ENCODE results near the gene SIGLEC7. TPM values are rescaled to one million over a fixed set of nuclear protein-coding genes. Genes with fewer than 3 reads are reported as not detected.
A peak's percentile ranks its signal among the peaks of the same experiment; 100 is the strongest.

Gene SIGLEC7
- total RNA-seq, 2 donors from 2014 or later: 0.35 to 1.0 TPM

GRCh38 chr19:51131780-51132680, 10.1 kb upstream of the SIGLEC7 start:
- no peaks in the 10 kb centered on the region for H3K4me1 ChIP-seq
- no peak overlapping the region for H3K27ac ChIP-seq
- peak; percentile 32 for DNase-seq
- TF ChIP-seq CTCF (IDR thresholded peaks at IDR 0.05): no peak
- intact Hi-C loops (cut with DNase I): no loop called here
- no peaks in the 10 kb centered on the region for H3K9me3 ChIP-seq
- H3K36me3 ChIP-seq: no peaks in the 10 kb centered on the region
- no peak overlapping the region for H3K4me3 ChIP-seq
- no peaks in the 10 kb centered on the region for H3K27me3 ChIP-seq
- H3K9ac ChIP-seq (ENCODE audit: low read depth in 2 of 2, low read length in 2 of 2): no peak overlapping the region

- intact Hi-C loops (cut with DNase I): no loop called here
- no peaks in the 10 kb centered on the region for H3K36me3 ChIP-seq
Observed at GRCh38 chr19:51135004-51135403, 7.1 kb upstream of the SIGLEC7 start.

GRCh38 chr19:51135986-51136762, 5.9 kb upstream of the SIGLEC7 start:
- no peak for TF ChIP-seq CTCF (IDR thresholded peaks at IDR 0.05)
- Histone ChIP-seq H3K36me3 (no peaks in the 10 kb centered on the region), H3K27me3 (no peaks in the 10 kb centered on the region), H3K9ac (ENCODE audit: low read depth in 2 of 2, low read length in 2 of 2) (no peak overlapping the region), H3K27ac (no peak overlapping the region), H3K4me3 (no peak overlapping the region), H3K4me1 (no peaks in the 10 kb centered on the region), H3K9me3 (no peaks in the 10 kb centered on the region)
- DNase-seq: no peak
- intact Hi-C loops (cut with DNase I): no loop called here

More at GRCh38 chr19:51135004-51135403, 7.1 kb upstream of the SIGLEC7 start:
- no peak for TF ChIP-seq CTCF (IDR thresholded peaks at IDR 0.05)
- Histone ChIP-seq H3K4me3 (no peak overlapping the region), H3K4me1 (no peaks in the 10 kb centered on the region), H3K9ac (ENCODE audit: low read depth in 2 of 2, low read length in 2 of 2) (no peak overlapping the region), H3K9me3 (no peaks in the 10 kb centered on the region), H3K27ac (no peak overlapping the region), H3K27me3 (no peaks in the 10 kb centered on the region)
- DNase-seq: no peak

GRCh38 chr19:51136851-51137551, 5.1 kb upstream of the SIGLEC7 start:
- Histone ChIP-seq H3K4me3 (no peak overlapping the region), H3K9ac (ENCODE audit: low read depth in 2 of 2, low read length in 2 of 2) (no peak overlapping the region), H3K27ac (no peak overlapping the region), H3K36me3 (no peaks in the 10 kb centered on the region), H3K4me1 (no peaks in the 10 kb centered on the region), H3K27me3 (no peaks in the 10 kb centered on the region), H3K9me3 (no peaks in the 10 kb centered on the region)
- no peak for DNase-seq
- no peak for TF ChIP-seq CTCF (IDR thresholded peaks at IDR 0.05)
- intact Hi-C loops (cut with DNase I): no loop called here

GRCh38 chr19:51137792-51138425, 4.2 kb upstream of the SIGLEC7 start:
- Histone ChIP-seq H3K36me3 (no peaks in the 10 kb centered on the region), H3K4me1 (no peaks in the 10 kb centered on the region), H3K27me3 (no peaks in the 10 kb centered on the region), H3K4me3 (no peak overlapping the region), H3K9ac (ENCODE audit: low read depth in 2 of 2, low read length in 2 of 2) (no peak overlapping the region), H3K27ac (peak overlapping the region; percentile 40), H3K9me3 (no peaks in the 10 kb centered on the region)
- no peak for TF ChIP-seq CTCF (IDR thresholded peaks at IDR 0.05)
- no peak for DNase-seq
- intact Hi-C loops (cut with DNase I): no loop called here
